Parathyroid adenoma (tissue), 2 donors: ENCODE data around the gene IL27RA.

ENCODE experiments used
- H2AFZ ChIP-seq: fragments of 300-600 bp; sonication (generic); one replicate; pipeline ENCODE4 v1.7.0; 2017; ENCODE audit warnings: antibody characterized with exemption, mild to moderate bottlenecking
- H3K27ac ChIP-seq: fragments of 300-600 bp; sonication (generic); one replicate; pipeline ENCODE4 v1.7.0; 2017
- H3K27me3 ChIP-seq: fragments of 300-600 bp; sonication (generic); one replicate; pipeline ENCODE4 v1.7.0; 2017; ENCODE audit warnings: low read length; ENCODE audit not compliant: control insufficient read depth, insufficient read depth
- H3K36me3 ChIP-seq: fragments of 300-600 bp; sonication (generic); one replicate; pipeline ENCODE4 v1.7.0; 2017; ENCODE audit warnings: low read length; ENCODE audit not compliant: control insufficient read depth, insufficient read depth
- H3K4me1 ChIP-seq: fragments of 300-600 bp; sonication (generic); one replicate; pipeline ENCODE4 v1.7.0; 2017; ENCODE audit warnings: control low read depth
- H3K4me2 ChIP-seq: fragments of 300-600 bp; sonication (generic); one replicate; pipeline ENCODE4 v1.7.0; 2017; ENCODE audit warnings: low read length
- H3K4me3 ChIP-seq: fragments of 300-600 bp; sonication (generic); one replicate; pipeline ENCODE4 v1.7.0; 2017; ENCODE audit warnings: low read depth, low read length
- H3K79me2 ChIP-seq: fragments of 300-600 bp; sonication (generic); one replicate; pipeline ENCODE4 v1.7.0; 2017; ENCODE audit warnings: control low read depth
- H3K9ac ChIP-seq: fragments of 300-600 bp; sonication (generic); one replicate; pipeline ENCODE4 v1.7.0; 2017; ENCODE audit warnings: mild to moderate bottlenecking
- H3K9me3 ChIP-seq: fragments of 300-600 bp; sonication (generic); one replicate; pipeline ENCODE4 v1.7.0; 2017; ENCODE audit warnings: low read length; ENCODE audit not compliant: control insufficient read depth
- TF ChIP-seq, protein P1 (sequence below): fragments of 300-600 bp; sonication (generic); IDR thresholded peaks from one replicate; pipeline ENCODE4 v1.7.0; 2017; ENCODE audit warnings: antibody characterized with exemption, mild to moderate bottlenecking
- donor health status: primary hyperparathyroidism.

Gene IL27RA

DNA sequence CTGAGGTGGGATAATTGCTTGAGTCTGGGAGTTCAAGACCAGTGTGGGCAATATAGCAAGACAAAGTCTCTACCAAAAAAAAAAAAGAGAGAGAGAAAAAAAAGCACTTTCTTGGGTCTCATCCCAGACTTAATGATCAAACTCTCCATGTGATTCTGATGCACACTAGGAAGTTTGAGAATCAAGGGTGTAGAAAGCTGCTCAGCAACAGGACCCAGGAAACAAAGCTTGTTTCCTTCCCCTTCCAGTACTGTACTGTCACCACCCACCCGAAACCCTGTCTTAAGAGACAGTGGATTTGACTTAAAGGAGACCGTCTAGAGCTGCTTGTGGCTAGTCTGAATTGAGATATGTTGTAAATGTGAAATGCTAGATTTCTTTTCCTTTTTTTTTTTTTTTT, 46.8 kb downstream of the IL27RA start:
- H3K9ac ChIP-seq: no peak overlapping the region
- H3K4me2 ChIP-seq: no peak overlapping the region
- peaks cover 6% of the 10 kb centered on the region for H3K79me2 ChIP-seq
- H3K27ac ChIP-seq: no peak overlapping the region
- peaks cover 11% of the 10 kb centered on the region for H3K4me1 ChIP-seq
- TF ChIP-seq, protein P1, sequence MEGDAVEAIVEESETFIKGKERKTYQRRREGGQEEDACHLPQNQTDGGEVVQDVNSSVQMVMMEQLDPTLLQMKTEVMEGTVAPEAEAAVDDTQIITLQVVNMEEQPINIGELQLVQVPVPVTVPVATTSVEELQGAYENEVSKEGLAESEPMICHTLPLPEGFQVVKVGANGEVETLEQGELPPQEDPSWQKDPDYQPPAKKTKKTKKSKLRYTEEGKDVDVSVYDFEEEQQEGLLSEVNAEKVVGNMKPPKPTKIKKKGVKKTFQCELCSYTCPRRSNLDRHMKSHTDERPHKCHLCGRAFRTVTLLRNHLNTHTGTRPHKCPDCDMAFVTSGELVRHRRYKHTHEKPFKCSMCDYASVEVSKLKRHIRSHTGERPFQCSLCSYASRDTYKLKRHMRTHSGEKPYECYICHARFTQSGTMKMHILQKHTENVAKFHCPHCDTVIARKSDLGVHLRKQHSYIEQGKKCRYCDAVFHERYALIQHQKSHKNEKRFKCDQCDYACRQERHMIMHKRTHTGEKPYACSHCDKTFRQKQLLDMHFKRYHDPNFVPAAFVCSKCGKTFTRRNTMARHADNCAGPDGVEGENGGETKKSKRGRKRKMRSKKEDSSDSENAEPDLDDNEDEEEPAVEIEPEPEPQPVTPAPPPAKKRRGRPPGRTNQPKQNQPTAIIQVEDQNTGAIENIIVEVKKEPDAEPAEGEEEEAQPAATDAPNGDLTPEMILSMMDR: no peak
- H3K27me3 ChIP-seq: no peaks in the 10 kb centered on the region
- H3K4me3 ChIP-seq: no peak overlapping the region
- H3K9me3 ChIP-seq: no peaks in the 10 kb centered on the region
- no peaks in the 10 kb centered on the region for H3K36me3 ChIP-seq
- no peak overlapping the region for H2AFZ ChIP-seq

DNA sequence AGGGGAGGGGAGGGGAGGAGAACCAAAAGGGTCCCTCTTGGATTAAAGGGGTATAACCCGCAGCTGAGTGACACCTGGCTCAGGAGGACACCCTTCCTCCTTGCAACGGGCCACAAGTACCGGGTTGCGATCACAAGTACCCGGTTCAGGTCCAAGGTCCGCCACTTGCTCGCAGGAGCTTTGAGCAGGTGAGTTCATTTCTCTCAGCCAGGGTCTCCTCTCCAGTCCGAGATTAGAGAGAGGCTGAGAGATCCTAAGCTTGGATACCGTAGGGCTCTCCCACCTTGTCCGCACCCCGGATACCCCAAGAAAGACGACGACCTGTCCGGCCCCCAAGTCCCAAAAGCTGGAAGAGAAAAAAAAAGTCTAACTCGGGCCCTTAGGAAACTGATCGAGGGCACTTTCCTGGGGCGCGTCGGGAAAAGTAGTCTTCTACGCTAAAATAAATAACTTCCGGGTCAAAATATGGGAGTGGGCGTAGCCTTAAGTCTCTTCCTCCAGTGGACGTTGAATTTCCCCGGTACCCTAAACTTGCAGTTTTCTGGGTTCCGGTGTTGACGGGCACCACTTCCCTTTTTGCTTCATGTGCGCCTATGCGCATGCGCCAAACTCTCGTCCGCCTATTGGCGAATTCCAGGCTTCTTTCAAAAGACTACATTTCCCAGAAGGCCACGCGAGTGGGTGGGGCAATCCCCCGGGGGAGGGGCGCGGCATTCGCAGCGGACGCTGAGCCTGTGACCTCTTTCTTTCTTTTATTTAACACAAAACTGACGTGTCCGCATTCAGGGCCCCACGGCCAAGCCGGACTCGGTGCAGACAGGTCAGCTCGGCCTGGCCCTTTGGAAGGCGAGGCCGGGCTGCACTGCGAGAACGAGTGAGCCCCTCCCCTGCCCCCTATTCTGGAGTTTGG, 49.6 kb downstream of the IL27RA start:
- H3K9ac ChIP-seq: peak overlapping the region; percentile 62
- no peaks in the 10 kb centered on the region for H3K27me3 ChIP-seq
- peak overlapping the region; percentile 97 for H3K4me3 ChIP-seq
- H3K36me3 ChIP-seq: no peaks in the 10 kb centered on the region
- peaks cover 5% of the 10 kb centered on the region for H3K4me1 ChIP-seq
- H3K9me3 ChIP-seq: no peaks in the 10 kb centered on the region
- H3K27ac ChIP-seq: peak overlapping the region; percentile 86
- peak overlapping the region; percentile 99 for H3K4me2 ChIP-seq
- peaks cover 6% of the 10 kb centered on the region for H3K79me2 ChIP-seq
- peak overlapping the region; percentile 92 for H2AFZ ChIP-seq
- TF ChIP-seq, protein P1: no peak

DNA sequence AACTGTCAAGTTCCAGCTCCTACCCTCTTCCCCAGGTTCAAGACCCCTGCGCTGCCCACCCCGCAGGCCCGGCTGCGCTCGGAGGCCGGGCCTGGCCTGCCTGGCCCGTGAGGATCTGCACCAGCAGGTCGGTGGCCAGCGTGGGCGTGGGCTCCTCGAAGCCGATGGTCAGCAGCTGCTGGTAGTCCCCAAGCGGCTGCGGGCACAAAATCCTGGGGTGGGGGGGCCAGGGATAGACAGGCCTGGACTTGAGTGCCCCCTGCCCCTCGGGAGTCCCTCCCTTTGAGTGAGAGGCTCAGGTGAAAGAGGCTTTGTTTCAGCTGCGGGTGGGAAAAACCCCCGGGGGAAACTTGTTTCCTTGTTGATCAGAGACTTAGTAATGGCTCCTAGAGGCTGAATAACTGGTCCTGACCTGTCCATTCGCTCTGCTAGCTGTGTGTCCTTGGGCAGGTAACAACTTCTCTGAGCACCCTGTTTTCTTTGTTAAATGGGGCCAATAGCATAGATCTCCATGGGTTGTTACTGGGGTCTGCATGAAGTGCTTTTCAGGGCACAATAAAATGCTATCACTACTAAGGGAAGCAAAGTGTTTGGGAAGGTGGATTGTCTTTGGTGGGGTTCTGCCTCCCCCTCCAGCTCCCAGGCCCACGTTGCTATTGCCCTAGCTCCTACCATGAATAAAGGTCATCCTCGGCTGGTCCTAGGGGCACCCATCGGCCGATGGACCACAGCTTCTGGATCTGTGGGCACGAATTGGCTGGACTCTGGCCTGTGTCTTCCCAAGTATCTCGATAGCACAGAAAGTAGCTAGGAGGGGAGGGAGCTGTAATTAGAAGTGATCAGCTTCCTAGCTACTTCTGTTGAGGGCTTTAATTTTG, 50.5 kb downstream of the IL27RA start:
- Histone ChIP-seq H3K27me3 (no peaks in the 10 kb centered on the region), H2AFZ (peak overlapping the region; percentile 82), H3K4me3 (peak overlapping the region; percentile 97), H3K79me2 (peaks cover 6% of the 10 kb centered on the region), H3K27ac (peak overlapping the region; percentile 86), H3K36me3 (no peaks in the 10 kb centered on the region), H3K9ac (peak overlapping the region; percentile 54), H3K4me1 (peaks cover 5% of the 10 kb centered on the region), H3K9me3 (no peaks in the 10 kb centered on the region), H3K4me2 (peak overlapping the region; percentile 99)
- TF ChIP-seq, protein P1: no peak

DNA sequence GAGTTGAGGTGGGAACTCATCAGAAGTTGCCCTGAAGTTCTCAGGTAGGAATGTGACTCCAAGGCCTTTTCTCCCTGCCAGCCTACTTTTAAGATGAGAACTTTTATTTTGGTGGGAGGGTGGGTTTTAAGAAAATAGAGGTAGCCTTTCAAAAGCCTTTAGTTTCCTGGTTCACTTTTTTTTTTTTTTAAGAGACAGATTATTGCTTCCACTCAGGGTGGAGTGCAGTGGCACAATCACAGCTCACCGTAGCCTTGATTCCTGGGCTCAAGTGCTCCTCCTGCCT, 51.1 kb downstream of the IL27RA start:
- Histone ChIP-seq H3K79me2 (peaks cover 6% of the 10 kb centered on the region), H3K36me3 (no peaks in the 10 kb centered on the region), H3K27me3 (no peaks in the 10 kb centered on the region), H3K4me1 (peaks cover 5% of the 10 kb centered on the region), H3K4me3 (peak overlapping the region; percentile 97), H3K9ac (no peak overlapping the region), H2AFZ (no peak overlapping the region), H3K9me3 (no peaks in the 10 kb centered on the region), H3K27ac (no peak overlapping the region), H3K4me2 (peak overlapping the region; percentile 99)
- TF ChIP-seq, protein P1: no peak
